A673 (cell line): ENCODE results near the gene GPRC5D. TPM values are rescaled to one million over a fixed set of nuclear protein-coding genes. Genes with fewer than 3 reads are reported as not detected.

Source experiments
- BruUV-seq: library from RNA; stranded (reverse); fragments of 400-500 nt; replicated peaks from 2 replicates; lab custom pipeline; 2021; lab: Mats Ljungman, UMichigan
- CTCF ChIA-PET: fragments of 300-600 bp; sonication (Branson Sonifier 250); formaldehyde crosslinking; loops from one replicate; lab custom pipeline; 2022; ENCODE audit warnings: antibody characterized with exemption; lab: Charles Lee
- POLR2A ChIA-PET: fragments of 300-600 bp; sonication (Branson Sonifier 250); formaldehyde crosslinking; loops from one replicate; lab custom pipeline; 2022; ENCODE audit warnings: antibody characterized with exemption; ENCODE audit not compliant: low non-redundant PET; lab: Charles Lee
- DNase-seq: peaks from one replicate; pipeline ENCODE4 v3.0.0-alpha.2; 2015; ENCODE audit warnings: low spot score
- H3K27ac ChIP-seq: fragments of 200-600 bp; sonication (generic); 2 replicates; pipeline ENCODE4 v1.5.1; 2016; ENCODE audit warnings: mixed run types, low read depth, mild to moderate bottlenecking, mixed read lengths, antibody characterized with exemption, low read length; ENCODE audit not compliant: poor library complexity, severe bottlenecking
- H3K27me3 ChIP-seq: fragments of 200-600 bp; sonication (generic); replicated peaks from 2 replicates; pipeline ENCODE4 v1.6.1; 2017; ENCODE audit warnings: mixed run types, low read depth, mild to moderate bottlenecking, mixed read lengths, antibody characterized with exemption, low read length; ENCODE audit not compliant: insufficient read depth, poor library complexity
- H3K36me3 ChIP-seq: fragments of 200-600 bp; sonication (generic); 2 replicates; pipeline ENCODE4 v1.6.1; 2016; ENCODE audit warnings: mixed run types, mild to moderate bottlenecking, mixed read lengths, antibody characterized with exemption, low read length; ENCODE audit not compliant: insufficient read depth, poor library complexity, severe bottlenecking
- H3K4me1 ChIP-seq: fragments of 200-600 bp; sonication (generic); 2 replicates; pipeline ENCODE4 v1.6.1; 2017; ENCODE audit warnings: mixed run types, mild to moderate bottlenecking, mixed read lengths, antibody characterized with exemption, low read length; ENCODE audit not compliant: insufficient read depth, poor library complexity, severe bottlenecking
- H3K4me3 ChIP-seq: fragments of 200-600 bp; sonication (generic); 2 replicates; pipeline ENCODE4 v1.5.1; 2016; ENCODE audit warnings: low read depth, mixed run types, mild to moderate bottlenecking, mixed read lengths, low read length; ENCODE audit not compliant: poor library complexity, severe bottlenecking
- H3K9me3 ChIP-seq: fragments of 200-600 bp; sonication (generic); 2 replicates; pipeline ENCODE4 v1.6.1; 2016; ENCODE audit warnings: mixed run types, low read depth, mild to moderate bottlenecking, mixed read lengths, antibody characterized with exemption, low read length; ENCODE audit not compliant: poor library complexity, severe bottlenecking
- EZH2 ChIP-seq: fragments of 200-600 bp; sonication (generic); IDR thresholded peaks from 2 replicates; pipeline ENCODE4 v1.6.1; 2017; ENCODE audit warnings: borderline replicate concordance, low read depth, mild to moderate bottlenecking, mixed read lengths, antibody characterized with exemption, low read length; ENCODE audit not compliant: poor library complexity, severe bottlenecking
- intact Hi-C: fragments of 100-400 bp; cut with micrococcal nuclease; formaldehyde crosslinking; loops from one replicate; pipeline ENCODE4 v1.10.0; 2022; ENCODE audit not compliant: unreplicated experiment
- total RNA-seq: library from RNA; stranded (reverse); gene quantifications from 2 replicates; pipeline ENCODE4 v1.2.3, GENCODE V29; 2021
- TF ChIP-seq, protein P1 (sequence below): fragments of 300-800, 200-600 bp; sonication (generic); conservative IDR thresholded peaks from 2 replicates; pipeline ENCODE4 v1.5.1; 2017; ENCODE audit warnings: low read depth, mild to moderate bottlenecking, antibody characterized with exemption, low read length, moderate library complexity, mixed read lengths

GPRC5D gene
- total RNA-seq, 1 experiment from 2014 or later: not detected

GRCh38 chr12:12930633-12931219, 21.2 kb downstream of the GPRC5D start:
- ChIA-PET POLR2A (no interaction called here), CTCF (no interaction called here)
- BruUV-seq: no TSS peak
- intact Hi-C loops: no loop called here
- no peaks in the 10 kb centered on the region for H3K4me1 ChIP-seq
- H3K27me3 ChIP-seq: no peaks in the 10 kb centered on the region
- no peak for DNase-seq
- no peaks in the 10 kb centered on the region for H3K36me3 ChIP-seq
- H3K9me3 ChIP-seq: no peaks in the 10 kb centered on the region
- no peak overlapping the region for H3K27ac ChIP-seq
- H3K4me3 ChIP-seq: no peak overlapping the region
- TF ChIP-seq EZH2: no peak
- TF ChIP-seq, protein P1, sequence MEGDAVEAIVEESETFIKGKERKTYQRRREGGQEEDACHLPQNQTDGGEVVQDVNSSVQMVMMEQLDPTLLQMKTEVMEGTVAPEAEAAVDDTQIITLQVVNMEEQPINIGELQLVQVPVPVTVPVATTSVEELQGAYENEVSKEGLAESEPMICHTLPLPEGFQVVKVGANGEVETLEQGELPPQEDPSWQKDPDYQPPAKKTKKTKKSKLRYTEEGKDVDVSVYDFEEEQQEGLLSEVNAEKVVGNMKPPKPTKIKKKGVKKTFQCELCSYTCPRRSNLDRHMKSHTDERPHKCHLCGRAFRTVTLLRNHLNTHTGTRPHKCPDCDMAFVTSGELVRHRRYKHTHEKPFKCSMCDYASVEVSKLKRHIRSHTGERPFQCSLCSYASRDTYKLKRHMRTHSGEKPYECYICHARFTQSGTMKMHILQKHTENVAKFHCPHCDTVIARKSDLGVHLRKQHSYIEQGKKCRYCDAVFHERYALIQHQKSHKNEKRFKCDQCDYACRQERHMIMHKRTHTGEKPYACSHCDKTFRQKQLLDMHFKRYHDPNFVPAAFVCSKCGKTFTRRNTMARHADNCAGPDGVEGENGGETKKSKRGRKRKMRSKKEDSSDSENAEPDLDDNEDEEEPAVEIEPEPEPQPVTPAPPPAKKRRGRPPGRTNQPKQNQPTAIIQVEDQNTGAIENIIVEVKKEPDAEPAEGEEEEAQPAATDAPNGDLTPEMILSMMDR: no peak

DNA sequence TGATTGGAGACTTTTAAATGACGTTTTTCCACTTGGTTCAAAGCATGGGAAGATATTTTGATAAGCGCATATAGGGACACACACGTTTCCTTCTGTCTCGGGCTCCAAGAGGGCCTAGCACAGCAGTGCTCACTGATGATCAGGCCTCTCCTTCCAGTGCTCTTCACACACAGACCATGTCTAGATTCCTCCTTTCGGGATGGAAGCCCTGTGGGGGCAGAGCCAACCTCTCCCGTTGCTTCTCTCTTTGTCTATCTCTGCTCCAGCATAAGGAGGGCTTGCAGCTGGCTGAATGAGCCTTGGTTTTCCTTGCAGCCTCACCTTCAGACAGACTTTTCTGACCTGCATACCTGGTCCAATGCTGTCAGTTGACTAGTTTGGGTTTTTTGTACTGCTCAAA, 22.3 kb downstream of the GPRC5D start:
- POLR2A ChIA-PET: no interaction called here

DNA sequence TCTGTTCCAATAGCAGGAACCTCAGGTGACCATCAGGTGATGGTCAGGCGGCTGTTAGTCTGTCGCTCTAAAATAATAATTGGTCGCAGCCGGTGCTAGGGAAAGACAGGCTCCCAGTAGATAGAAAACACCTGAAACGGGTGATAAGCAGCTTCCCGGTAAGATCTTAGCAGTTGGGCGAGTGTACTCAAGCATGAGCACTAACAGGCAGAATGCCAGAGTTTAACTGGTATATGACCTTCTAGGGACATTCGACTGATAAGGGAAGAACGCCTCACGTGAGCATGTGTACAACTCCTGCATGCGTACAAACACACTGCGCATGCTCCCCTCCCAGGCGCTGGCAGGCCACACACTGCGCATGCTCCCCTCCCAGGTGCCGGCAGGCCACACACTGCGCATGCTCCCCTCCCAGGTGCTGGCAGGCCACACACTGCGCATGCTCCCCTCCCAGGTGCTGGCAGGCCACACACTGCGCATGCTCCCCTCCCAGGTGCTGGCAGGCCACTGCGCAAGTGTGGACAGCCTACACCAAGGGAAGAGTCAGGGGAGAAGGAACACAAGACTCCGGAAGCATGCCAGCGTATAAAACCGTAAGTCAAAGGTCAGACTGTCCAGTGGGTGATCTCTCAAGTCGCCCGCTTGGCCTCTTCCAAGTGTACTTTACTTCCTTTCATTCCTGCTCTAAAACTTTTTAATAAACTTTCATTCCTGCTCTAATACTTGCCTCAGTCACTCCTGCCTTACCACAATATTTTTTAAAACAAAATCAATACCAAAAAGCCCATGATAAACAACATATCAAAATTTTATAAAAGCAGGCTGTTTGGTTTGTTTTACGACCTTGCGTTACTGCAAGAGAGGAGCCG, 24.5 kb downstream of the GPRC5D start:
- Histone ChIP-seq H3K36me3 (no peaks in the 10 kb centered on the region), H3K27ac (peak overlapping the region; percentile 51), H3K9me3 (no peaks in the 10 kb centered on the region), H3K4me1 (no peaks in the 10 kb centered on the region), H3K4me3 (peak overlapping the region; percentile 53), H3K27me3 (no peaks in the 10 kb centered on the region)
- POLR2A ChIA-PET: no interaction called here
- BruUV-seq: TSS peak; percentile 90
- TF ChIP-seq, protein P1: no peak
- TF ChIP-seq EZH2: no peak
- DNase-seq: peak; percentile 58
- CTCF ChIA-PET: interaction anchor here (0.7 kb wide), 1 partner anchor 328 kb away, joined by 3 read pairs; no protein-coding TSS in a partner anchor
- intact Hi-C loops: no loop called here

More for the DNA sequence above, 22.3 kb downstream of the GPRC5D start:
- no peaks in the 10 kb centered on the region for H3K9me3 ChIP-seq
- intact Hi-C loops: no loop called here
- BruUV-seq: no TSS peak
- H3K27ac ChIP-seq: no peak overlapping the region
- TF ChIP-seq, protein P1: no peak
- no peak for TF ChIP-seq EZH2
- H3K4me1 ChIP-seq: no peaks in the 10 kb centered on the region
- DNase-seq: no peak
- H3K27me3 ChIP-seq: no peaks in the 10 kb centered on the region
- CTCF ChIA-PET: no interaction called here
- no peaks in the 10 kb centered on the region for H3K36me3 ChIP-seq
- no peak overlapping the region for H3K4me3 ChIP-seq
